8988T (cell line): Measurements from ENCODE around the gene ALG5.

Source experiments
- DNase-seq: peaks from one replicate; pipeline ENCODE4 v3.0.0; 2011

ALG5 gene

GRCh38 chr13:36975172-36975571 lies 24.0 kb downstream of the ALG5 start:
- DNase-seq: no peak

- no peak for DNase-seq
Measured at GRCh38 chr13:36973621-36974295, 25.4 kb downstream of the ALG5 start.

DNA sequence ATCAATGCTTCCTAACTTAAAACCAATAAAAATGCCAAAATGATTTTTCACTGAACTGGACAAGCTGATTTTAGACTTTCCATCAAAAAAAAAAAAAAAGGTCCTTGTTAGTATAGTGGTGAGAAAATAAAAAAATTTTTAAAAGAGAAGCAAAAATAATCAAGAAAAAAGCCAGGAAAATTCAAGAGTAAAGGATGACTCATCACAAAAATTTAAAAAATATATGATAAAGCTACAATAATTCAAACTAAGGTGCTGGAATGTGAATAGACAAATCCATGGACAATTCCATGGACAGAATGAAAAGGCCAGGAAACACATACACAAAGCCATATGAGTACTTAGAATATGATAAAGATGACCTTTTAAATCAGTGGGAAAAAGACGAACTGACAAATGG lies 26.1 kb downstream of the ALG5 start:
- no peak for DNase-seq

DNA sequence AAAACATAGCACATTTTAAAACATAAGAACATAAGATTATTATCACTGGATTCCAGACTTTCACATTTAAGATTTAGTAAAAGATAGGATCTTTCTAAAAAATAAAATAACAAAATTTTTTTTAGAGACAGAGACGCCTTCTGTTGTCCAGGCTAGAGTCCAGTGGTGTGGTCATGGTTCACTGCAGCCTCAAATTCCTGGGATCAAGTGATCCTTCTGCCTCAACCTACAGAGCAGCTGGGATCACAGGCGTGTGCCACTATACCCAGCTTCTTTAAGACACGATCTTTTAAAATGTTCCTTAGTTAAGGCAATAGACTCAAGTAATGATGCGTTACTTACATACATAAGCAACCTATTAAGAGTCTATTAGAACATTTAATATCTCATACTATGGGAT lies 32.7 kb downstream of the ALG5 start:
- no peak for DNase-seq

- DNase-seq: peak; percentile 18
Measured at GRCh38 chr13:36965767-36966166, 33.4 kb downstream of the ALG5 start.

DNA sequence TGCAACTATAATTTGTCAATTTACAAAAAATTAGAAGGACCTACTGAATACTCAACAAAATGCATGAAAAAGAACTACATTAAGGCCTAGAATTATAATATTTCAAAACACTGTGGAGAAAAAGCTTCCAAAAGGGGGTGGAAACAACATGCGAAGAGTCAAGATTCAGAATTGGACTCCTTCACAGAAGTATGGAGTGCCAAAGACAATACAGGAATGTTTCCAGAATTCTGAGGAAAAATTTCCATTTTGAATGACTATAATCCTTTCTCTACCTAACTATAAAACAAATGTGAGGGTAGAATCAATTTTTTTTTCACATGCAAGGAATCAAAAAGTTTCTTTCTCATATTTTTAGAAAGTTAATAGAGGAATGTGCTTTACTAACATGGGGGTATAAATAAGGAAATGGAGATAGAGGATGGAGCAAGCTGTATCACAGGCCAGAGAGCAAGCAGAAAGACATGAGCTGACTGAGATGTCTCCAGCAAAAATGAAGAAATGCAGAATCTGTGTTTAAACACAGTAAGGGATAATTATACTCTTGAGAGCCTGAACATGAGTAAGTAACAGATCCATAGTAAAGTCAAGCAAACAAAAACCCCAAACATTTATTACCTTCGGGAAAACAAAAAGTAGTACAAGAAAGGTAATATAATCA lies 39.6 kb downstream of the ALG5 start:
- DNase-seq: no peak

DNA sequence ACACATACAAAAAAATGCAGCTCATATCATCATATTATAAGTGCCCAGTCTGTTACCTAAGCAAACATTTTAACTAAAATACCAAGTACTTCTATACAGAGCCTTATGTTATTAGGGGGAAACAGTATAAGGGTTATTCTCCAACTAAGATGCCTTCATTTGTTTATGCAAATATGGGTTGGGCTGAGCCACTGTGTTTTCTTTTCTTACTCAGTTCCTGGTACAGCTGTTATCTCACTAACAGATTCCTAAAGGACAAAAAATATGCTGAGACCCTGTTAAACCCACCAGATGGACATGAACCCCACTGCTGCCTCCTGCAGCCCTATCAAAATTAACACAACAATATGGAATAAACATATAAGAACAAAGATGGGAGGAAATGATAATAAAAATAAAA lies 44.6 kb downstream of the ALG5 start:
- DNase-seq: no peak

- DNase-seq: no peak
Measured at GRCh38 chr13:36950920-36951319, 48.2 kb downstream of the ALG5 start.

- no peak for DNase-seq
Measured at GRCh38 chr13:36950330-36950729, 48.8 kb downstream of the ALG5 start.

DNA sequence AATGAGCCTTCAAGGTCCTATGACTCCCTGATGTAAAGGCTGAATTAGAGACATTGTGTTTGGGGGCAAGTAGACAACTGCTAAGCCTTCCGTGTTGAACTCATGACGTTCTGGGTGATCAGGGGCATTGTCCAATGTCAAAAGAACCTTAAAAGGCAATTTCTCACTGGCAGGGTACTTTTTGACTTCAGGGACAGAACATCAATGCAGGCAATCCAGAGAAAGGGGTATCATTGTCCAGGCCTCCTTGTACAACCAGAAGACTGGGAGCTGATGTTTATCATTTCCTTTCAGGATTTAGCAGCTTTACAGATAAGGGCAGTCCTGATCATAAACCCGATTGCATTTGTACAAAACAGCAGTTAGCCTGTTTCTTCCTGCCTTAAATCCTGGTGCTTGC lies 54.1 kb downstream of the ALG5 start:
- no peak for DNase-seq

- no peak for DNase-seq
Measured at GRCh38 chr13:36925603-36926002, 73.5 kb downstream of the ALG5 start.

- DNase-seq: no peak
Measured at GRCh38 chr13:36924001-36924400, 75.1 kb downstream of the ALG5 start.

DNA sequence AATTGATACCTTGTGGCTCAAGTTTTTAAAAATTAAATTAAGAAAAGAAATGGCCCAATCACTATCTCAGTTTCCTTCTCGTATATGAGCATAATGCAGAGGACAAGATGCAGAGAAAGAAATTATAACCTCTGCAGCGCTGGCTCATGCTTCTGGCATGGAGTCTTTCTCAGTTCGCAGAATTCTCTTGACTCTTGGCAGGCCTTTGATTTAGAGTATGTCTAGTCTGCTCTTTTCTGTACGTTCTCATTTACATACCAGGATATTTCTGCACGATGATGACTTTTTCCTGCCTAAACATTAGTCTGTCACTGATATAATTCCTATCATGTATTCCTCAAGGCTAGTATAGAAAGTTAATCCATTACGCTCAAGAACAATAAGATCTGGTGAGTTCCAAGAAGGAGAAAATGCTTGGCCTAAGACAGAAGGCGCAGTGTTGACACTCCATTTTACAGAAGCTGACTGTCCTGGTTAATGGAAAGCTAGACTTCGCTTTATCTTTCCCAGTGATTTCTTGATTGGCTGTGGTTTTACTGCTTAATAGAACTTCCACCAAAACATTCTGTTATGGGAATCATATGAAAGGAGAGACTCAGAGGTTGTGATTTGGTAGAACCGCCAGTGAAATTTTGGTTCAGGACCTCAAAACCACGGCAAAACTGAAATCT lies 77.4 kb downstream of the ALG5 start:
- no peak for DNase-seq

GRCh38 chr13:36920616-36921185 lies 78.4 kb downstream of the ALG5 start:
- DNase-seq: no peak

- DNase-seq: peak; percentile 42
Measured at GRCh38 chr13:36919833-36920615, 79.1 kb downstream of the ALG5 start, which contains the start of gene SMAD9. Gene SMAD9, minus strand, starts transcription at chr13:36920238. Its CDS starts 40,549 bp downstream, at chr13:36879689.

GRCh38 chr13:36919171-36919832 lies 79.8 kb downstream of the ALG5 start:
- DNase-seq: peak; percentile 22

GRCh38 chr13:36918246-36919131 lies 80.7 kb downstream of the ALG5 start:
- DNase-seq: no peak

- DNase-seq: no peak
Measured at GRCh38 chr13:36917311-36917710, 81.8 kb downstream of the ALG5 start.

GRCh38 chr13:36915896-36916640 lies 83.1 kb downstream of the ALG5 start:
- no peak for DNase-seq

DNA sequence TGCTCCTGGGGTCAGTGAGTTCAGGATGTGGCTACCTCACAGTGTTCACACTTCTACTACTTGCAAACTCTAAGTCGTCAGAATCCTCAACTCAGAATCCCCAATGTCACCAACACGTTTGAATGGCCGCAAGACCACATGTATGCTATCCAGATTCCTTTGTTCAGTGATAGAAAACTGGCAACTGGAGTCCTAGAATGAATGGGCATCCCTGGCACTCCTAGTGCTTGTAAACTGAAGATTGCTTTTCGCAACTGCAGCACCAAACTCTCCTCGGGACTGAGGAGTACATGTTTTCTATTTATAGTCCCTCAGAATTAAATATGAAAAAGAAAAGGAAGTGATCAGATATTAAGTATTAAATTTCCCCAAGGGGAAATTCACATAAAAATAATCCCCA lies 84.0 kb downstream of the ALG5 start:
- DNase-seq: no peak

GRCh38 chr13:36914648-36915047 lies 84.5 kb downstream of the ALG5 start:
- no peak for DNase-seq
